HepG2 (cell line): ENCODE results near the gene CBX2. TPM values are rescaled to one million over a fixed set of nuclear protein-coding genes. Genes with fewer than 3 reads are reported as not detected.
A peak's percentile ranks its signal among the peaks of the same experiment; 100 is the strongest.

Experiments used
- CSRNP1 ChIP-seq: sonication (generic); formaldehyde crosslinking; IDR thresholded peaks from 2 replicates; pipeline ENCODE4 v1.8.1; 2023; ENCODE audit warnings: mild to moderate bottlenecking, missing genetic modification reagents
- GMEB1 ChIP-seq: sonication (generic); formaldehyde crosslinking; IDR thresholded peaks from 2 replicates; pipeline ENCODE4 v1.5.1; 2020; ENCODE audit warnings: missing genetic modification reagents, mild to moderate bottlenecking, borderline replicate concordance
- GZF1 ChIP-seq: sonication (generic); formaldehyde crosslinking; IDR thresholded peaks from 2 replicates; pipeline ENCODE4 v1.5.1; 2020; ENCODE audit warnings: mild to moderate bottlenecking, missing genetic modification reagents
- HOXA5 ChIP-seq: sonication (generic); formaldehyde crosslinking; IDR thresholded peaks from 2 replicates; pipeline ENCODE4 v1.4.0; 2020; ENCODE audit warnings: missing genetic modification reagents
- NONO ChIP-seq, 2 experiments: fragments of 450-650 bp in 1 of 2; sonication (generic) in 1 of 2; formaldehyde crosslinking in 1 of 2; IDR thresholded peaks in 1 of 2; conservative IDR thresholded peaks in 1 of 2; 2 replicates each; pipeline versions ENCODE4 v1.6.1 to v1.8.0; 2017 to 2022; ENCODE audit warnings: mild to moderate bottlenecking in 1 of 2, missing genetic modification reagents in 1 of 2, moderate library complexity in 1 of 2
- THAP11 ChIP-seq: IDR thresholded peaks from 2 replicates; pipeline ENCODE4 v1.6.1; 2016; ENCODE audit warnings: missing biosample characterization, missing genetic modification reagents
- THRA ChIP-seq: sonication (generic); formaldehyde crosslinking; IDR thresholded peaks from 2 replicates; pipeline ENCODE4 v1.4.0; 2020; ENCODE audit warnings: missing genetic modification reagents, borderline replicate concordance
- ZNF276 ChIP-seq: sonication (generic); formaldehyde crosslinking; IDR thresholded peaks from 2 replicates; pipeline ENCODE4 v1.4.0; 2020; ENCODE audit warnings: mild to moderate bottlenecking, low read depth, missing genetic modification reagents
- ZNF441 ChIP-seq: sonication (generic); formaldehyde crosslinking; IDR thresholded peaks from 2 replicates; pipeline ENCODE4 v1.7.0; 2021; ENCODE audit warnings: missing genetic modification reagents, borderline replicate concordance
- ZNF687 ChIP-seq: sonication (generic); formaldehyde crosslinking; IDR thresholded peaks from 2 replicates; pipeline ENCODE4 v1.5.1; 2020; ENCODE audit warnings: mild to moderate bottlenecking, missing genetic modification reagents, moderate library complexity
- ZSCAN25 ChIP-seq: sonication (generic); formaldehyde crosslinking; IDR thresholded peaks from 2 replicates; pipeline ENCODE4 v1.8.0; 2022; ENCODE audit warnings: mild to moderate bottlenecking, missing genetic modification reagents
- polyA plus RNA-seq, 8 experiments: library from polyadenylated mRNA; depleted of rRNA in 3 of 8; stranded (reverse) in 7 of 8; unstranded in 1 of 8; fragments of >200 nt; fragmentation: Illumina TruSeq in 4 of 8; extraction: Trizol in 4 of 8; gene quantifications; 2 replicates each; pipeline versions ENCODE4 v1.2.1 to v1.2.3, GENCODE V29; 2011 to 2016; ENCODE audit warnings: low read depth in 4 of 8, missing spikeins in 1 of 8, mixed read lengths in 1 of 8; ENCODE audit not compliant: insufficient read depth in 1 of 8
- total RNA-seq, 5 experiments: library from RNA; depleted of rRNA; stranded (reverse); fragments of >200 nt; fragmentation: Illumina TruSeq; extraction: Trizol; gene quantifications; 2 replicates each; pipeline ENCODE4 v1.2.3, GENCODE V29; 2016; ENCODE audit warnings: low read depth in 1 of 5
- TF ChIP-seq, protein P1 (sequence below): sonication (generic); formaldehyde crosslinking; IDR thresholded peaks from 2 replicates; pipeline ENCODE4 v1.4.0; 2020; ENCODE audit warnings: missing genetic modification reagents

Gene CBX2
- total and polyA plus RNA-seq, 2 of the 13 experiments (the other 11 are each of a cell fraction or from before 2014, with no cell fraction given), result 14.5 to 31.1 TPM

GRCh38 chr17:79822583-79823124 is 44.7 kb downstream of the CBX2 start (continued):
- 0 out of 2 replicates have a peak, but pooled peaks have one; percentile 26 for TF ChIP-seq ZNF276
- TF ChIP-seq THAP11 (CRISPR knock-in tag), result peak; percentile 83
- TF ChIP-seq GMEB1 (CRISPR knock-in tag), result peak; percentile 48; the same call in 1 of the 2 replicates
- TF ChIP-seq NONO (IDR thresholded peaks at IDR 0.05), result no peak
- TF ChIP-seq NONO (CRISPR knock-in tag; conservative IDR thresholded peaks at IDR 0.05), result peak; percentile 80
- TF ChIP-seq GZF1, result 0 out of 2 replicates have a peak, but pooled peaks have one; percentile 24
- TF ChIP-seq, protein P1, sequence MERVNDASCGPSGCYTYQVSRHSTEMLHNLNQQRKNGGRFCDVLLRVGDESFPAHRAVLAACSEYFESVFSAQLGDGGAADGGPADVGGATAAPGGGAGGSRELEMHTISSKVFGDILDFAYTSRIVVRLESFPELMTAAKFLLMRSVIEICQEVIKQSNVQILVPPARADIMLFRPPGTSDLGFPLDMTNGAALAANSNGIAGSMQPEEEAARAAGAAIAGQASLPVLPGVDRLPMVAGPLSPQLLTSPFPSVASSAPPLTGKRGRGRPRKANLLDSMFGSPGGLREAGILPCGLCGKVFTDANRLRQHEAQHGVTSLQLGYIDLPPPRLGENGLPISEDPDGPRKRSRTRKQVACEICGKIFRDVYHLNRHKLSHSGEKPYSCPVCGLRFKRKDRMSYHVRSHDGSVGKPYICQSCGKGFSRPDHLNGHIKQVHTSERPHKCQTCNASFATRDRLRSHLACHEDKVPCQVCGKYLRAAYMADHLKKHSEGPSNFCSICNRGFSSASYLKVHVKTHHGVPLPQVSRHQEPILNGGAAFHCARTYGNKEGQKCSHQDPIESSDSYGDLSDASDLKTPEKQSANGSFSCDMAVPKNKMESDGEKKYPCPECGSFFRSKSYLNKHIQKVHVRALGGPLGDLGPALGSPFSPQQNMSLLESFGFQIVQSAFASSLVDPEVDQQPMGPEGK (CRISPR knock-in tag), result peak; percentile 95
- no peak for TF ChIP-seq CSRNP1 (CRISPR knock-in tag)
- TF ChIP-seq HOXA5 (CRISPR knock-in tag), result peak; percentile 78
- TF ChIP-seq ZSCAN25 (CRISPR knock-in tag), result peak; percentile 74; the same call in 1 of the 2 replicates
- TF ChIP-seq THRA (CRISPR knock-in tag), result peak; percentile 94; the same call in 1 of the 2 replicates
- peak; percentile 86 for TF ChIP-seq ZNF687 (CRISPR knock-in tag)
- TF ChIP-seq ZNF441 (CRISPR knock-in tag), result peak; percentile 79; the same call in 1 of the 2 replicates
